ENCODE measurements around the gene PDE2A. TPM values are rescaled to one million over a fixed set of nuclear protein-coding genes. Genes with fewer than 3 reads are reported as not detected.

The PDE2A gene
- polyA plus RNA-seq, 3 donors = 16.3 to 20.5 (median 17.2) TPM

- no peak for DNase-seq
These were observed 81.3 kb downstream of the PDE2A start for GRCh38 chr11:72592698-72593495.

GRCh38 chr11:72591785-72592502, 82.3 kb downstream of the PDE2A start:
- no peak for DNase-seq

- DNase-seq = no peak
These were observed 83.2 kb downstream of the PDE2A start for GRCh38 chr11:72591023-72591422.

DNA sequence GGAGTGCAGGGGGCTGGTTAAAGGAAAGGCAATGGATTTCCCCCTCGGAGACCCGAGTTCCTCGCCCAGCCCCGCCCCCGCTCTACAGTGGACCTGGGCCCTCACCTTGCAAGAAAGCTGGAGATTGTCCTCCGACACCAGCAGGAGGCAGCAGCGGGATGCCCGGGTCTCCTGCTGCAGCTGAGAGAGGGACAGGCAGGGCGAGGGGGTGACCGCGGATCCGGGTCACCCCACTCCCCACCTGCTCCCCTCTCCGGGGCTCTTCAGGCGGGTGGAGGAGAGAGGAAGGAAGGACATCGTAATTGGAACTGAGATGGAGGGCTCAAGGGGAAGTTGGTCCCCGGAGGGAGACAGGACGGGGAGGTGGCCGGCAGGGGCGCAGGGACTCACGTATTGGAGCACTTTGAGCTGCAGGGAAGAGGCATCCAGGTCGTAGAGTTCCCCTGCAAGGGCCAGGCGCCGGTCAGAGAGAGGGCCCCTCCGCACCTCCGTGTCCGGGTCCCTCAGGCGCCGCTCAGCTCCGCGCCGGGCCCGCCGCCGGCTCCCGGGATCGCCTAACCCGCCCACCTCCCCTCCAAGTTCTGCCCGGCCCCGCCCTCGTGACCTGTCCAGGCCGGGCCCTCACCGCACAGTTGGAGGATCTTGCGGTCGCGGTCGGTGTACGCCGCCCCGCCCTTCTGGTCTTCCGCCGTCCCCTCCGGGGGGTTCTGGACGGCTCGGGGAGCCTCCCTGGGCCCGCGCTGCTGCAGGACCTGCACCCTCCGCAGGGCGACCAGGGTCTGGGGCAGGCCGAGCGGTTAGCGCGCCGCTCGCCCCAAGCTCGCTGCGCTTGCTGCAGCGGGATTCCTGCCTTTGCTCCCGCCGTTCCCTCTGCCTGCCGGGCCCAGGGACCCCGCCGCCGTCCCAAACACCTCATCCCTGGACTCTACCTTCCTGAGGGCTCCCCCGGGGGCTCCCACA, 84.1 kb downstream of the PDE2A start:
- peak; percentile 52 for DNase-seq

- DNase-seq = no peak
These were observed 85.5 kb downstream of the PDE2A start for GRCh38 chr11:72588421-72589410.

DNA sequence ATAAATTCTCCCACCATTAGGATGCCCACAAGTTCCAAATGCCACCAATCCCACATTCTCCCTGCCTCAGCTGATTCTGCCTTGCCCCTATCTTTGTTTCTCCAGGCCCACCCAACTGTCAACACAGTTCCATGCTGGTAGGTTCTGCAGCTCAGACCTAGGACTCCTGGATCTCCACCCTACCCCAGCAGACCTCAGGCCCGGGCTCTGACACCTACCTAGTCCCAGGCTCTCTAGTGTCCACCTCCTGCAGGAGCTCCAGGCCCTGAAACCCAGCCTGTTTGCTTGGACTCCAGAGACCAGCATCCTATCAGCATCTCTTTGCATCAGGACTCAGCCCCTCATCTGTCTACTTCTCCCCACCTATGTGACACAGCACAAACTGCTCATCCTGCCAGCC, 86.5 kb downstream of the PDE2A start:
- DNase-seq = no peak

GRCh38 chr11:72586321-72587090, 87.7 kb downstream of the PDE2A start:
- DNase-seq = no peak

GRCh38 chr11:72585762-72586311, 88.4 kb downstream of the PDE2A start:
- peak; percentile 72 for DNase-seq

DNA sequence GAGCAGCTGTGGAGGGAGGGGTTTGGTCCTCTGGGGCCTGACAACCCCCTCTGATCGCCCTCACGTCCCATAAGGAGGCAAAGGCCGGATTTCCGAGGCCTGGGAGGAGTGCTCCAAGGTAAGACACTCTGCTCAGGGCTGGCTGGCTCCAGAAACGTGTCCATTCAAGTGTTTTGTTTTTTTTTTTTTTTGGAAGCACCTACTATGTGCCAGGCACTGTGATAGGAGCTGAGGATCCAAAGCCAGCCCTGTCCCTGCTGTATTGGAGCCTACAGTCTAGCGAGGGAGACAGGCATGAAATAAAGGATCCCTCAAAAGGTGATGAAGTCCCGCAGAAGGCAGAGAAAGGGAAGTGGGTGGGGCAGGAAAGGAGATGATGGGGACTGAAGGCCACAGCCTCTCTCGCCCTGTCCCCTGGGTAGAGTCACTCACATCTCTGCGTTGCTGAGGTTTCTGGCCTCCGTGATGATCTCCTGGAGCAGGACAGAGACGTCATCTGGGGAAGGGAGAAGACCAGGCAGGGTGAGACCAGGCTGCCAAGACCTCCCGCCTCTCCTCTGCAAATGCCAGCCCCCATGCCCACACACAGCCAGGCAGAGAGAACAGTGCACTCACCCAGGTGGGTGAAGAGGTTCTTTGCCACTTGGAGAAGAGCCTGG, 89.2 kb downstream of the PDE2A start:
- no peak for DNase-seq

DNA sequence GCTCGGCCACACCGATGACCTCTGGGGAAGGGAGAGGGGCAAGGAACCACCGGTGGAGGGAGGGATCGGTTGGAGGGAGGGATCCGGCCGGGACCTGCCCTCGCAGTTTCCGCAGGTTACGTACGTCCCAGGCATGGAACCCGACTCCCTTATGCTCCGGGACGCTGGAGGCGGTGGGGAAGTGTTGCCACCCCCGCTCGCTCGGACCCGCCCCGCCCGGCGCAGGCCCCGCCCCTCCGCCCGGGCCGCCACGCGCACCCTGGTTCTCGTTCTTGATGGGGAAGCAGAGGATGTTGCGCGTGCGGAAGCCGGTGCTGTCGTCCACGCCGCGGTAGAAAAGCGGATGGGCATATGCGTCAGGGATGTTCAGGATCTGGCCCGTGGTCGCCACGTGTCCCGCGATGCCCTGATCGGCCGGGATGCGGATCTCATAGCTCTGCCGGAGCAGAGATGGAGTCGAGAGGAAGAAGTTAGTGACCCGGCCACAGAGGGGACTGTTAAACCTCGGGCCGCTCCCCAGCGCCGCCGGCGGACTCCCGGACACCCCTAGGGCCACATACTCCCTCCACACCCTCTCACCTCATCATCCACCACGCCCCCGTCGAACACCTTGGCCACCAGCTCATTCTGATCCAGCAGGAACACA, 89.8 kb downstream of the PDE2A start:
- peak; percentile 29 for DNase-seq

GRCh38 chr11:72583616-72584292, 90.5 kb downstream of the PDE2A start:
- no peak for DNase-seq

- DNase-seq = no peak
These were observed 91.1 kb downstream of the PDE2A start for GRCh38 chr11:72583177-72583553.

- no peak for DNase-seq
These were observed 91.7 kb downstream of the PDE2A start for GRCh38 chr11:72582206-72583176.

DNA sequence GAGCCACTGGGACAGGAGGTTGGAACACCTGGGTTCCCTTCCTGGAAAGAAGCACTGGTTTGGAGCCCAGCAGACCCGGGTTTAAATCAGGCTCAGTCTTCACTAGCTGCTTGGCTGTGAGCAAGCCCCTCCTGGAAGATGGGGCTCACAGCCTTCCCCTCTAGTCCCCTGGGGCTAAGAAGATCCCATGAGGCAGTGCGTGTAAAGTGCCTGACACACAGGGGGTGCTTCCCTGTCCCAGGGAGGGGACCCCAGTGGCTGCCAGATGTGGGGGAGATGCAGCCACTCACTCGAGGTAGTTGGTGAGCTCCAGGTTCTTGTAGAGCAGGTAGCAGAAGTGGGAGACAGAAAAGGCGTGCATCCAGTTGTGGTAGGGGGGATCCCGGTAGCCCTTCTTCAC, 93.2 kb downstream of the PDE2A start:
- no peak for DNase-seq

GRCh38 chr11:72580642-72580950, 93.6 kb downstream of the PDE2A start:
- DNase-seq = no peak

DNA sequence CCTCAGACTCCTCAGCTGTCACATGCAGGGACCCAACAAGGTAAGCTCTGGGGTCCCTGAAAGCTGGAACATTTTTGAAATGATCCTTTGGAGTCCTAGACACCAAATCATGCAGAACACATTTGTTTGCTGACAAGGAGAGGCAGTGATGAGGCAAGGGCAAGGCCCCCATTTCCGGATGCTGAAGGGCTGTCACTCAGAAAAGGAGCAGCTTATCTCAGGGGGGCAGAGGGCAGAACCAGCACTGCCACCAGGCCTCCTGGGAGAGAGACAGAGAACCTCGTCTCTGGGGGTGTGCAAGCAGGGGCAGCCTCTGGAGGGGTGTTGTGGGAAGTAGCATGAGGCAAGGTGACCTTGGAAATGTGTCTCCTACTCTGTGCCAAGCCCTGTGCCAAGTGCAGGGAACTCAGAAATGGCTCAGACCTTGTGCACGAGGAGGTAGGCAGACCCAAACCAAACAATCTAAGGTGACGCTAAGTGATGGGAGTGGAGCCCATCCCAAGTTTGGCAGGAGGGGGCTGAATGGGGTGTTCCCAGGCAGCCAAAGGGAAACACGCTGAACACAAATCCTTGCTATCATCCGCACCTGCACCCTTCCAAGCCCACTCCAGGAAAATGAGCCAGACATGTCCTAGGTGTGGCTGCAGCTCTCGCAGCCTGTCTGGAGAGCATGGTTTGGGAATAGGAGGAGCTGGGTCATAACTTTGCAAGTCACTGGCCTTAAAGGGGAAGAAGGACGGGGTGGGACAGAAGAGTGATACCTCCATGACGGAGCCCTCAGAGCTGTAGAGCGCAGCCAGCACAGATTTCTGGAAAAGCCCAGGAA, 94.2 kb downstream of the PDE2A start:
- no peak for DNase-seq
